HG02970 (cell line): ENCODE data around the gene NCOA1.
"Not testable (repeated sequence)": the region's sequence is repeated elsewhere in the genome, so short reads cannot be mapped to it uniquely, and the experiment has no call there.

Source experiments
- ATAC-seq: cut with Tn5 transposase; IDR thresholded peaks from one replicate; pipeline ENCODE4 v1.9.1; 2021; ENCODE audit warnings: mild to moderate bottlenecking, moderate library complexity, moderate number of reproducible peaks; ENCODE audit not compliant: unreplicated experiment, low FRiP score

NCOA1 gene

DNA sequence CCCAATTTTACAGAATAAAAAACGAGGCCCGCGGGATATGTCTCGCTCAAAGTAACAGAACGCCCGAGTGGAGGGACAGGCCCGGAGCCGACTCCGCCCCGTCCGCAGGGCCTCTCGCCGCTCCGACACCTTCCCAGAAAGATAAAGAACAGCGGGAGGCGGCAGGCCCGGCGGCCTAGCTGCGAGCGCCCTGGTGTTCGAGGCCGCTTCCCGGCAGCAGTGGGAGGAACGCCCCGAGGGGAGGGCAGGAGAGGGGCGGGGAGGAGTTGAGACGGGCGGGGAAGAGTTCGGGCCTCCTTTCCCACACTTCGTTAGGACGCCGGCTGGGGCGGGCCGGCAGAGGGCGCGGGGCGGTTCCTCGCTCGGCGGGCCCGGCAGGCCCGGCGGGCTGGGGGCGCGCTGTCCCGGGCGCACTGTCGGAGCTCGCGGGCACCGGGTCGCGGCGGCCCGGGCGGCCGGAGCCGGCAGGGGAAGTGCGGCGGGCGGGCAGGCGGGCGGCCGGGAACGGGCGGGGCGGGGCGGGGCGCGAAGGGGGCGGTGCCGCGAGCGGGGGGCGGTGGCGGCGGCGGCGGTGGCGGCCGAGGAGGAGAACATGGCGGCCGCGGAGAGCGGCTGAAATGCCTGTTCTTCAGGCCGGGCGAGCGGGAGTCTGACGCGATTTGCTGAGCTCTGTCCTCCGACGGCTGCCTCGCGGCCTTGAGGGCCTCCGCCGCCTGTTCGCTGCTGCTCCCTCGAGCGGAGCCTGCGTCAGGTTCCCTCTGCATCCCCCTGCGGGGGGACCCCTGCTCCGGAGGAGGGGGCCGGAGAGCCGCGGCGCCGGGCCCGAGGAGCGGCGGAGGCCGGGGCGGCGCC, at the start of gene NCOA1:
Gene NCOA1, plus strand, starts transcription at position 565 of the 852 bp plus-strand sequence. CDS start 167,424 bp downstream, outside the sequence.
- peak; percentile 53 for ATAC-seq

DNA sequence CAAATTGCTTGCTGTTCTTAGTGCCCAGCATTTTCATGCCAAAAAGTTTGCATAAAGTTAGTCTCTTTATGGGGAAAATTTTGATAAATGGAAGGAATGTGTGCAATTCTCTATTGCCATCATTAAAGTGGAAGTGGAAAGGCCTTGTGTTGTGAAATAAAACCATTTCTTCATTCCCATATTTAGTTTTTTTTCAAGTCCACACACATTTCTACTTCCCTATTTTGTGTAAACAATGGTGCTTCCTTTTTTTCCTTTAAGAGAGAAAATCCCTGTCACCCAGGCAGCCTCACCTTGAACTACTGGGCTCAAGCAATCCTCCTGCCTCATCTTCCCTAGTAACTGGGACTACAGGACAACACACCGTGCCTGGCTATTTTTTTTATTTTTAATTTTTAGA, 42.3 kb upstream of the NCOA1 start:
- ATAC-seq = no peak

DNA sequence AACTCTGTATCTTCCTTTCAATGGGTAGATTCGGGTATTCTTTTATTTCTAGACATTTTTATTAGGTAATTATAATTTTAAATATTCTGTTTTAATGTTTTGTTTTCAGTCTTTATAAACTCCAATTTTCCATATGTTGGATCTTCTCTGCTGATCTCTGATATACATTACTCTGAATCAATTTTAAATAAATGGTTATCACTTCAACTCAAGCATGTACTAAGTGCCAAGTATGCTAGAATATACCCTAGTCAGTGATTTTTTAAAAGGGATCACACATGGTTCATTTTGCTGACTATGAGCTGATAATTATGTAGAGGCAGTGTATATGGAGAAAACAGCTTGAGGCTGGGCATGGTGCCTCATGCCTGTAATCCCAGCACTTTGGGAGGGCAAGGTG, 41.7 kb upstream of the NCOA1 start:
- no peak for ATAC-seq

GRCh38 chr2:24451805-24452501, 39.1 kb upstream of the NCOA1 start:
- no peak for ATAC-seq

DNA sequence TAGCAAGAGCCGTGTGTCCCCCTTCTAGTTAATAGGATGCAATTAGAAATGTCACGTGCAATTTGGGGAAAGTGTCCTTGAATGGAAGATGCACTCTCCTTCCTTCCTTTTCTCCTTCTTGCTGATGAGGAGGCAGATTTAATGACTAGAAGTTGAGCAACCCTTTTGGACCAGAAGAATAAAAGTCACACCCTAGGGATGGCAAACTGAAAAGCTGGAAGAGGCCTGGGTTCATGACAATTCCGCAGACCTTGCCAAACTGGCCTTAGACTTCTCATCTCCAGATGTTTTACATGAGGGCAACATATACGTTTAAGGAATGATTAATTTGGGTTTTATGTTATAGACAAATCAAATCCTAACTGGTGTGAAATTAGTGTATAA, 38.6 kb upstream of the NCOA1 start:
- ATAC-seq = no peak

GRCh38 chr2:24453379-24454073, 37.5 kb upstream of the NCOA1 start:
- no peak for ATAC-seq

DNA sequence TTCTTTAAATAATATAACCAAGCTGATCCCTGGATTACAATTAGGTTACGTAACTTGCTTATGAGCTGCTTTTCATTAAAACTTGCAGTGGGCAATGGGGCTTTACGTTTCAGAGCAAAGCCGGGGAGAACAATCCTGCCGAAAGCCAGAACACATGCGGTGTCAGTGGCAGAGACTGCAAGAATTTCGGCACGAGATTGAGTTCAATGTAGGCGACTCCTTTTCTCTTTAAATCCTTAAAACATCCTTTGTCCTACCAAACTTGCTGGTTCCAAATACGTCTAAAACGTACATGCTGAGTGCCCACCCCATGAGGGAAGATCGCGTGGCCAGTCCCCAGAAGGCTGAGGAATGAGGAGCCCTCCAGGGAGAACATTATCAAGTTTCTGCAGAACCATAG, 36.8 kb upstream of the NCOA1 start:
- no peak for ATAC-seq

GRCh38 chr2:24456599-24457556, 34.2 kb upstream of the NCOA1 start:
- ATAC-seq = no peak

GRCh38 chr2:24457696-24458386, 33.2 kb upstream of the NCOA1 start:
- ATAC-seq = no peak

- ATAC-seq = no peak
Observed at GRCh38 chr2:24459224-24460161, 31.6 kb upstream of the NCOA1 start.

GRCh38 chr2:24461685-24462084, 29.4 kb upstream of the NCOA1 start:
- no peak for ATAC-seq

DNA sequence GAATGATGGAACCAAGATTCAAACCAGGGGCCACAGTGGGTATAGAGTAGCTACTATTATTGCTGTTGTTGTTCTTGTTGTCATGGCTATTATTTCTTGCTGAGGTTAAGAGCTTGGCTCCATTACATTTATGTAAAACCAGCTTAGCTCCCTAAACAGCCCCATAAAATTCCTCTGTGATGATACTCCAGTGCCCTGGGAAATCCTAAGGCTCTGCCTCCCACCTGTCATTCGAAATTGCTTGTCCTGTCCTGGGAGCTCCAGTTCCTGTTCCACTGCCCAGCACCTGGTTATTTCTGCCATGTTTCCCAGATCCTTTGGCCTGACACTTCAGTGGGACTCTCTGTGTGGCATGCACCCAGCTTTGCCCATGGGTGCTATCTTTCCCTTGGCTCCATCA, 27.8 kb upstream of the NCOA1 start:
- no peak for ATAC-seq

DNA sequence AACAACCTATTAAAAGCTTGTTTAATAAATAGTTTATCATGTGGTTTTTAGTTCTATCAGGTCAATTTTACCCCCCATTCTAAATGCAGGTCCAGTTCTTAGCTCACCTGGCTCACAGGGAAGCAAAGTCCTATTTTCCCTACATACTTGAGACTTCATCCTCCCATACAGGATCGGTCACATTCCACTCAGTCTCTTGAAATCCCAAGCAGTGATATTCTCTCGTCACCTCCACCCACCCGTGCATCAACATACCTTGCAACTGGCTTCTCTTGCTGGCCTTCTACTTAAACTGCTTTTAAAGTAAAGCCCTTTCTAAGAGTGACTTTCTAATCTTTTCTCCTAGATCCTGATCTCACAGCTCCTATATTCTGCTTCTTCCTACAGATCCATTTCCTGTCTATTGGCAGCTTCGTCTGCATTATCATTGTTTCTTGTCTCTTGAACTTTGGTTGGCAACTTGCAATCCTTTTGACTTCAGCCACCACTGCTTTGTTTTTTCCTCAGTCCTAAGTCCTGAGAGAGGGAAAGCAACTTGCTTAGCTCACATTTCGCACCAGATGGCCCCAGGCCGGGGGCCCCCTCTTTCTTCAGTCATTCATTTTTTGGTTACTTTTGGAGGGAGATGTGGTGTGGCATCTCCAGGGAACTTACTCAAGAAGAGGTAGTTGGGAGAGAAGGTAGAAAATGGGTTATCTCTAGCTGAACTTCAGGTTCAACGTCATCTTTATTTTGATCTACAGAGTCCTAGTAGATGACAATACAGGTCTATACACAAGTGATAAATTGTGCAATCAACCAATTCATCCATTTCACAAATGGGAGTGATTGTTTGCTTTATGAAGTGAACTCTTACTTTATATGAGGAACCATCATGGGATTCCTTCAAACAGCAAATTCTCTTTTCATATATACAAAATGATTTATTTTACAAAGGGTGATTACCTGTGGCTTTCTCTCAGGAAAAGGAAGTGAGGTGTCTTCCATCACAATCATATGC, 23.9 kb upstream of the NCOA1 start:
- no peak for ATAC-seq

- not testable (repeated sequence) for ATAC-seq
Observed at GRCh38 chr2:24468453-24468852, 22.6 kb upstream of the NCOA1 start.

DNA sequence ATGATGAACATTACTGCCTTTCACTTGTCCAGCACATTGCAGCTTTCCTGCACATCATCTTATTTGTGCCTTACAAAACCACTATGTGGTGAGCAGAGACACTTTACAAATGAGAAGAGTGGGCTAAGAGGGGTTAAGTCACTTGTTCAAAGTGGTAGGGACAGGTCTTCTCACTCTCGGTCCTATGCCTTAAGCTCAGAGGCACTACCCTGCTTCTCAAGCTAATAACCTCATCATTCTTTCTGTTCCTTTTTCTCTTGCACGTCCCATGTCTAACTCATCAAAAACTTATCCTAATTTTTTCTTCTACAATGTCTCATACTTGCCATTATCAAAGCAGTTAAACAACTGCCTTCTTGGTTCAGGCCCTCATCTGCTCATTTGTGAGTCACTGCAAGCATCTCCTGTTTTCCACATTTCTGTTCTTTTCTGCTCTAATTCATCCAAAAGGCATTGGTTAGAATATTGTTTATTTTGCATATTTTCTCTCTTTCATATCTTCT, 21.9 kb upstream of the NCOA1 start:
- ATAC-seq = no peak

DNA sequence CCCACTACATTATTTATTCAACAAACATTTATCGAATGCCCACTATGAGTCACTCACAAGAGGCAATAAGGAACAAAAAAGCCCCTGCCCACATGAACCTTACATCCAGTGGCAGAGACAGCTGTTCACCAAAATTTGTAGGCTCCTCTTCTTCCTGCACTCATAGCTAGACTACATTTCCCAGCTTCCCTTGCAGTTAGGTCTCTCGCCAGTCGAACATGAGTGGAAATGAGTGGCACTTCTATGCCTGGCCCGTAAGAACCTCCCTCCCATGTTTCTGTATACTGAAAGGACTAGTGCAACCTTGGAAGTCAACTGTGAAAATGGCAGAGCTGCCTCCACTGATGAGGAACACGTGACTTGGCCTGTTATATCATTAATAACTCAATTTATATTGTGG, 19.4 kb upstream of the NCOA1 start:
- ATAC-seq = no peak

DNA sequence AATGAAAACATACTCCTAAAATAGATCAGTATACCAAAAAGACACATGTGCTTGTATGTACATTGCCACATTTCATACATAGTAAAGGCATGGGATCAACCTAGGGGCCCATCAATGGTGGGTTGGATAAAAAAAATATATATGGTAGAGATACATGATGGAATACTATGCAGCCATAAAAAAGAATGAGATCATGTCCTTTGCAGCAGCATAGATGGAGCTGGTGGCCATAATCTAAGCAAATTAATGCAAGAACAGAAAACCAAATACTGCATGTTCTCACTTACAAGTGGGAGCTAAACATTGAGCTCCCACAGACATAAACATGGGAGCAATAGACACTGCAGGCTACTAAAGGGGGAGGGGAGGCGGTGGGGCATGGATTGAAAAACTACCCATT, 18.6 kb upstream of the NCOA1 start:
- ATAC-seq = no peak
